Measurements from ENCODE around the gene CNTNAP2.

Gene CNTNAP2

DNA sequence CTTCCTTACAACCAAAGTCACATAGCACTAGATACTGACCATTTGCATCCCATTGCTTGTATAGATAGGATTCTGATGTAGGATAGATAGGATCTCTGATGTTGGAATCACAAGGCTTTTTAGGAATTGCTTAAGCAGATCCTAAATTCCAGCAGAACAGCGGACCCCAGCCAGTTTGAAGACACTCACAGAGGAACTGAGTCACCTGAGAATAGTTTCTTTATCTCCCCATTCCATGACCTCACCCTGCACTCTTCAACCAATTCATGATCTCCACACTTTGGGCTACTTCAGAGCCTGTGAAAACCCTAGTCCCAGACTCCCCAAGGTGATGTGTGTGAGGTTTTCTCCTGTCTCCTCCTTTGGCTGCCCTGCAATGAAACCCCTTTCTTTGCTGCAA is 179.4 kb downstream of the CNTNAP2 start:
- no peak for DNase-seq (ENCODE audit: low spot score)

DNA sequence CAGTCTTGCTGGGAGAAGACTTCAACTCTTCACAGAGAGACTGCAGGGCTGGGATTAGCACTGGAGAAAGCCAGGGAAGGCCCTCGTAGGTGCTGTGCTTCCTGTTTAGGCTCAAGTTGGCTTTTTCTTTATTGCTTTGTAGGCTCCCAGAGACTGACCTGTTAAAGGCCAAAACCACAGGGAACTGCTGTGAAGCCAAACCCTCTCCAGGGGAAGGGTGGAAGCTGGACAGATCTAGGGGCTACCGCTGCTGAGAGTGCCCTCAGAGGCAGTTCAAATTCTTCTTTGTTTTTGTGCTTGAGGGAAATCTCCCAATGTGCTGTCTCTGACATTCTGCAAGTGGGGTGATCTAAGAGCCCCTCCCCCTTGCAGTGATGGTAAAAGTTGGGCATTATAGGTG is 198.4 kb downstream of the CNTNAP2 start:
- no peak for DNase-seq (ENCODE audit: low spot score)

DNA sequence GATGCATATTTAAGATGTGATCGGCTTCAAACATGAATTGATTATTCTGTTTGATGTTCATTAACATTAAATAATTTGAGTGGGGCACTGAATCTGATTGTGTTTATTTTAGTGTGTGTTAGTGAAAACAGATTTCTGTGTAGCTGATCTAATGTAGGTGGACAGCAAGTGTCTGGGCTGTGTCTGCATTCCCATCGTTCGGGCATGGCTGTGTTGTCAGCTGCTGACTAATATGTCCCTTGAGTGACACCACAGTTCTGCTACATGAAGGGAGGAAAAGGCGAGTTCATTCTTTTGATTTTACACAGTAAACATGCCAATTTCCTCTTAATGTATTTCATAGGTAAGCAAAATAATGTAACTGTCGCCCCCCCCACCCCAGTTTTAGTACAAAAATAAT is 203.0 kb downstream of the CNTNAP2 start:
- DNase-seq (ENCODE audit: low spot score), result no peak

DNA sequence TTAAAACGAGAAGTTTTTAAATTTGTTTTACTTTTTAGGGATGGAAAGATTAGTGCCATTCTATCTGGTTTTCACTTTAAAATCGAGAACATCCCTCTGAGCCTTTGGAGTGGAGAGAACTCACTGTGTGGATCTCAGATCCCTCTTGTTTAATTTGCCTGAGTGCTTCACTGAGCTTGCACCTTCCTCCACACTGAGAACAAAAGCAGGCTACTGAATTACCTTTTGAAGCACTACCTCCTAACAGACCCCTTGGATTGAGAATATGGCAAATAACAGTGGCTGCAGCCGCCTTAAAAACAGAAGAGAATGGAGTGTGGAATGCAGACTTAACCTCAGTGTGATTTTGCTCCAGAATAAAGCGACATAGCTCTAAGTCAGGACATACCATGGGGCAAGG is 204.7 kb downstream of the CNTNAP2 start:
- DNase-seq (ENCODE audit: low spot score), result no peak

DNA sequence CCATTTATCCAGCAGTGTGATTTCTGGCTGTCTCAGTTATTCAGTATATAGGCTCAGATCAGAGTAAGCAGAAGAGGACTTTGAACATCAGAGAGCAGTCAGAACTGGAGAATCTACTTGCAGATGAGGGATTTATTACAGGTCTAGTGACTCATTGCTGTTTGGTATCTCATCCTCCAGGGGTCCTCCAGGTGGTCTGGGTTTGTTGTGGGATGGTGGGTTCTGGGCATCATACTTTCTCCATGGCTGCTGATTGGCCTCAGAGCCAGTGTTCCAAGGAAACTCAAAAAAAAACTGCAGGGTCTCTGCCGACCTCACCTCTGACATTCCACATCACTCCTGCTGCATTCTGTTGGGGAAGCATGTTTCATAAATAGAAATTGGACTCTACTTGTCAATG is 214.8 kb downstream of the CNTNAP2 start:
- no peak for DNase-seq (ENCODE audit: low spot score)

DNA sequence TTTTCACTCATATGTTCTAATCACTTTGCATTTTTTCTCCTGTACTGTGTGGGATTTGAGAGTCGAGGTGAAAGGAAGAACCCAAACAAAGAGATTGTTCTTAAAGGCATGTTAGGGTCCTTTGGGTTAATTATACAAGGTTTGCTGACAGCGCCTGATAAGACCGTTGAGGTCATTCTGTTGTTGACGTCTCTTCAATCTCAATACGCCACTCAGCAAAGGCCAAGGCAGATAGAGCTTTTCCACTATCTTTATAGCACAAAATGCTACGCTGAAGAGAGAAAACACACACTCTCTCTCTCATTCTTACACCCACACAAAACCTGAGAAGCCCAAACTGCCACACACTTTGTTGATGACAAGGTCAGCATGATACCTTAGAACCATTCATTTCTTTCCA is 228.7 kb downstream of the CNTNAP2 start:
- no peak for DNase-seq (ENCODE audit: low spot score)

DNA sequence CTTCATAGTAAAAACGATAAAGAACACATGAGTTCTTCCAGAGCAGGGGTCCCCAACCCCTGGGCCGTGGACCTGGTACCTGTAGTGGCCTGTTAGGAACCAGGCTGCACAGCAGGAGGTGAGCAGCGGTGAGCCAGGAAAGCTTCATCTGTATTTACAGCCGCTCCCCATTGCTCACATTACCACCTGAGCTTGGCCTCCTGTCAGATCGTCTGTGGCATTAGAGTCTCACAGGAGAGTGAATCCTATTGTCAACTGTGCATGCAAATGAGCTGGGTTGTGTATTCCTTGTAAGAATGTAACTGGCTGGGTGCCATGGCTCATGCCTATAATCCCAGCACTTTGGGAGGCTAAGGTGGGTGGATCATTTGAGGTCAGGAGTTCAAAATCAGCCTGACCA is 229.5 kb downstream of the CNTNAP2 start:
- no peak for DNase-seq (ENCODE audit: low spot score)

DNA sequence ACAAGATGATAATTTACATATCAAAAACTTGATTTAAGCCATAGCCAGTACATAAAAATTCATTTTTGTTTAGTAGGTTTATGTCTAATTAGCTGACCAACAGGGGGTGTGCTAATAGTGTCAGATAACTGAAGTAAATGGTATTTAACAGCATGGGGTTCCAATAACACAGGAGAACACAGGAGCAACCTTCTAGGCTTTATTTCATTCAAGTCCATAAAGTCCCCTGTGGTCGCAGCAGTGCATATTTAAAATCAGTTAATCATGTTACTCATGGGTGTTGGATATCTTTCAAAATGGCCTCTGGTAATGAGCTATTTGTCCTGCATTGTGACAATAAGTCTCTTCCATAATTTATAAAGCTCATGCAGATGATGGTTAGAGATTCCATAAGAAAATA is 238.6 kb downstream of the CNTNAP2 start:
- no peak for DNase-seq (ENCODE audit: low spot score)

DNA sequence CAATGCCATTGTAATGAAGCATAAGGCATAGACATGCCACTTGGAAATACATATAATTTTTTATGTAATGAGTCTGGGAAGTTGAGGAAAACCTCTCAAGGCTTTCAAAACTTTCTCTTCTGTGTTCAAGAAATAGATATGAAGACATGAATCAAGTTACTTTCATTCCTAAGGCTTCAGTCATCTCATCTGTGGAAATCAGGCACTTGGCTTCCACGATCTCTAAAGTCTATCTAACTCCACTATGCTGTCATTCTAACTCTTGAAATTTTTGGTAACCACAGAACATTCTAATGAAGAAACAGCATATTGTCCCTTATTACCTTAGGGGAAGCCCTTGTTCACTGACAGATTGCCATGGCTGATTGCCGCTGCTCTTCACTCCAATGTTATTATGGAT is 242.6 kb downstream of the CNTNAP2 start:
- DNase-seq (ENCODE audit: low spot score), result no peak

DNA sequence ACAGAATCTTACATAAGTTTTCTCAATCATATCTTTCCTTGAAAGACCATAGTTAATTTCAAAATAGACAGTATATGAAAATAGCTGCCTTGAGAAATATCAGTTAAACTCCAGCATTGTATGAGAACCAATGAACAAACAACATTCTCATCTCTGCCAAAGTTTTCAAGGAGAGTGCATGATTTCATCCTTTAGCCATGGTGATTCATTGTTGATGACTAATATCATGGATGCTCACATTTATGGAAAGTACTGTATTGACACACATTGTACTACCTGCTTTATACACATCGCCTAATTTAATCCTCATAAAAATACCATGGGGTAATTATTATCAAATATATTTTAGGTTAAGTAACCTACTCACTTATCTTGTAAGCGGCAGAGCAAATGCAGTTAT is 250.3 kb downstream of the CNTNAP2 start:
- no peak for DNase-seq (ENCODE audit: low spot score)

DNA sequence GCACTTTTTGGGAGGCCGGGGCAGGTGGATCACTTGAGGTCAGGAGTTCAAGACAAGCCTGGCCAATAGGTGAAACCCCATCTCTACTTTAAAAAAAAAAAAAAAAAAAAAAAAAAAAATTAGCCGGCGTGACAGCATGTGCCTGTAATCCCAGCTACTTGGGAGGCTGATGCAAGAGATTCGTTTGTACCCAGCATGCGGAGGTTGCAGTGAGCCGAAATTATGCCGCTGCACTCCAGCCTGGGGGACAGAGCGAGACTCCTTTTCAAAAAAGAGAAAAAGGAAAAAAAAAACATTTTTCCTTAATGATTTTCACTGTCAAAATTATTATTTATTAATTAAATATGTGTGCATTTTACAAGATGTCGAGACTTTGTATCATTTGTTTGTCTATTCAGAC is 253.6 kb downstream of the CNTNAP2 start:
- DNase-seq (ENCODE audit: low spot score), result no peak

DNA sequence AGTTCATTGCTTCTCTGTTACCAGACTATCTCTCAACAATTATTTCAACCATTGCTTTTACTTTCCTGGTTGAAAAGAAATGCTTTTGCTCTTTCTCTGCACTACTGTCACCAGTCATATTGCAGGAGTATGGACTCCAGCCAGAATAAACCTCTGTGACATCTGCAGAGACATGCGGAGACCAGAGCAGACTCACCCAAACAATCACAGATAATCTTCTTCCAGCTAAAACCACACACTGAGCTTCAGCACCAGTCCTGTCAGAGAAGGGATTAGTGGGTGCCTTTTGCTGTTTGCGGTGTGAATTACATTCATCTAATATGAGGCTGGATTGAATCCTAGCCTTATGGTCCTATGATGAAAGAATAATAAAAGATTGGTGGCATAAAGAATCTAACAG is 258.6 kb downstream of the CNTNAP2 start:
- no peak for DNase-seq (ENCODE audit: low spot score)

DNA sequence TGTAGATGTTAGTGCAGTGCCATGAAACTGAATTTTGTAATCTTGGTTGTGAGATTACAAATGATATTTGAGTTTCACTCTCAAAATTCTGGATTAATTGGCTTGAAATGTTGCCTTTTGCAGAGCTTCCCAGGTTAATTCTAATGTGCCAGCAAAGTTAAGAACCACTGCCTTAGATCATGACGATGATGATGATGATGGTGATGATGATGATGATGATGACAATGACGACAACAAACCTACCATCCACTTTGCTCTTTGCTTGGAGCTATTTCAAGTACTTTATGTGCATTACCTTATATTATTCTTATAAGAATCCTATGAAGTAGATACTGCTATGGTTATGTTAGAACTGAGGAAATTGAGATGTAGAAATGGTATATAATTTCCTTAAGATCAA is 261.6 kb downstream of the CNTNAP2 start:
- no peak for DNase-seq (ENCODE audit: low spot score)

DNA sequence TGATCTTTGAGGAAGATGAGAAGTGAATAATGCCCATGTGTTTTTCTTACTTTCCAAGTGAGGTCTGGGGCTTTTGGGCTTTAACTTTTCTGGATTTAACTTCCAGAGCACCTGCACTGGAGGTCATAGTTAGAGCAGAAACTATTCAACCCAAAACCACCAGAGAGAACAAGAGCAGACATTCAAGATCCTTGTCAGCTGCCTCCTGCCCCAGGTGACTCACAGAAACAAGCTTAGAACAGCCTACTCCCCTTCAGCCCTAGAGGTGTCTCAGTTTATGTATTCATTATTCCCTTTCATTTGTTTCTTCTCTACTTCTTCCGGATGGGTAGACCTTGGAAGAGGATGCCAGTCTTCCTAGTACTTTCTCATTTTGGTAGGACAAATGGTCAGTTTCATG is 270.5 kb downstream of the CNTNAP2 start:
- no peak for DNase-seq (ENCODE audit: low spot score)

DNA sequence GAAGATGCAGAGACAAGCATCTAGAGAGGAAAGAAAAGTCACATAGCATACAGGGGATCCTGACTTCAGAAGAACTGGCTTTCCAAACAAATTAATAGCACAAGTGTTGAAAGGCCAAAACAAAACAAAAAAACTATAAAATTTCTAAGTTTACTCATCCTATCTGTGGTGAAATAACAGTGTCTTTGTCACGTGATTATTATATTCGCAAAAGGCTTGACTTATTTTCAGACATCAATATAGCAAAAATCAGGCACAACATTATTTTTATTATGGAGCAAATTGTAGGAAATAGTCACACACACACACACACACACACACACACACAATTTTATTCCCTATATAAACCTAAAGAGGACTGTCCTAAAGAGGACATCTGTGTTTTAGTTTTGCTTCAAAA is 272.3 kb downstream of the CNTNAP2 start:
- DNase-seq (ENCODE audit: low spot score), result no peak

DNA sequence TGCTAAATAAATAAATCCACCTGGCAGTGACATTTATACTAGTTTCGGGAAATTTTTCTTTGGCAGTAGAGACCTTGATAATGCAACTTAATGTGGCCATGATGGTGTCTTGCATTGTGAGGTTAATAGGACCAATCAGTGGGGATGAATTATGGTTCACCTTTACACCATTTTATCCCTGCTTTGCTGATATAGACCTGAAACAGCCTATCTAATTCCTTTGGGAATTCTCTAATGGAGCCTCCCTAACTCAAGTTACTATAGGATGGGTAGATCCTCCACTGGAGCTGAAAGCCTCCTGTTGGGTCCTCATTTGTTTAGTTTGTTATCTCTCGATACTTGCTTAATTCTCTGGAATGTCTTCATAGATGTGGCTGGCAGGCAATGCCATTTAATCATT is 276.7 kb downstream of the CNTNAP2 start:
- no peak for DNase-seq (ENCODE audit: low spot score)

DNA sequence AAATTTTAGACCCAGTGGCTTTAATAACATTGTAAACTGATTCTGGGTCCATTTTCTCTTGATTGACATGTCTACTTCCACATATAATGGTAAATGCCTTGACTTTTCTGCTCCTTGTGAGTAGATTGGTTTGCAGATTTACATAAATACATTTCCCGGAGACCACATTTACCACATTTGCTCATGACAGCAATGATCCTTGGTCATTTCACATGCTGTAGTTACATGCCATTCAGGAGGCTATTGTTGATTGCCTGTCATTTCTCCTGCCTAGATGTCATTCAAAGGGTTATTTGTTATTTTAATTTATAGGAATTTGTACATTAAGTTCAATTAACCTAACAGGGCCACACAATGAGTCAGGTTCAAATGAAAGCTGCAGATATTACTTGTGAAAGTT is 280.5 kb downstream of the CNTNAP2 start:
- DNase-seq (ENCODE audit: low spot score), result no peak

DNA sequence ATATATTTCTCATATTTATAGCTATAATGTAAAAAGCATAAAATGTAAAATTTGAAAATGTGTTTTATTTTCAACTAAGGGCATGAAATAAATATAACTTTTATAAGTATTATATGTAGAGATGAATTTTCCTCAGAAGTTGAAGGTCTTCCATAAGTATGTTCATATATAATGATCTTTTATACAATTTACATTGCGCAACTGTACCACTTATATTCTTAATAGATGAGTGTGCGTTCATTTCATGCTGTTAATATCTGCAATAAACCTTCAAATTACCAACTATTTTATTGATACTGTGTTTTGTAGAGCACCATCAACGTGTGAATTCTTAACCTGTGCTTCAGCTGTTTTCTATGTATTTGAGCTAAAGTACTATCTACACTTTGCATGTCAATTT is 285.3 kb downstream of the CNTNAP2 start:
- DNase-seq (ENCODE audit: low spot score), result no peak

DNA sequence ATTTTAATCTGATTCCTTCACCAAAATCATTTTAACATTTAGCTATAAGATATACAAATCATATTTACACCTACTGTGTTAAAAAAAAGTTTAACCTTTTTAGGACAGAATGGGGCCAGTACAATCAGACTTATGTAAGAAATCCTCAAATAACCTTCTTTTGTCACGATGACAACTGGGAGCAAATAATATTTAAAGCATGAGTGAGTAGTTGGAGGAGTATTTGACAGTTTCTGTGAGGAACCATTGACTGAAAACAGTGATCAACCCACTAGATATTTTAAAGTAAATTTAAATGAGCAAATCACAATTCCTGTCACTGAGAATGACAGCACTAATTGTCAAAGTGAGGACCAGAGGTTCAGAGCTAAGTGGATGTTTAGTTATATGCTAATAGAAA is 289.1 kb downstream of the CNTNAP2 start:
- no peak for DNase-seq (ENCODE audit: low spot score)

DNA sequence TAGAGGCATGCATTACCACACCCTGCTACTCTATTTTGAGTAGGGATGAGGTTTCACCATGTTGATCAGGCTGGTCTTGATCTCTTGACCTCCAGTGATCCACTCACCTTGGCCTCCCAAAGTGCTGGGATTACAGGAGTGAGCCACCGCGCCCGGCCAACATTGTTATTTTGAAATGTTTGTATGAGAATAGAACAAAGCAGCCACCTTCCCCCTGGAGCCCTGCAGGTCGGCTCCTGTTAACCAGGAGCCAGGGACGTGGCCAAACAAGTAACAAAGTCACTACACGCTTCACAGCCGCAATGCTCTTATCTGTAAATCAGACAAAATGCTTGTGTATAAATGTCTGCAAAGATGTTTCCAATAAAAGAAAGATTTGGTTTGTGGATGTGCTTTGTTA is 295.4 kb downstream of the CNTNAP2 start:
- no peak for DNase-seq (ENCODE audit: low spot score)

DNA sequence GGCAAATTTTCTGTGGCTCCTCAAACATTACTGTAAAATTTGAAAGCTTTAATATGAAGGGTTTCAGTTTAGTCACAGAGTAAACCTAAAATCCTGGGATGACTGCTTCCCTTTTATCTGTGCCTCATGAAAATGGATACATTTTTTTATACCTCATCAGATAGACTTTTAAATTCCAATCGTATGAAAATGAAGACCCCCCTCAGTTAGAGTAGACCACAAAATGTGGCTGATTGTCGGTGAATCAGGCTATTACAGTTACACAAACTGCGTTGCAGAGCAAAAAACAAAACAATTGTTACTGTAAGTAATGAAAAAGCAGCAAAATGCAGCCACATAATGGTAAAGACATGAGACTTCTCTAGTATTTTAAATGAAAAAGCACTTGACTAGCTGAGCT is 296.2 kb downstream of the CNTNAP2 start:
- DNase-seq (ENCODE audit: low spot score), result no peak

DNA sequence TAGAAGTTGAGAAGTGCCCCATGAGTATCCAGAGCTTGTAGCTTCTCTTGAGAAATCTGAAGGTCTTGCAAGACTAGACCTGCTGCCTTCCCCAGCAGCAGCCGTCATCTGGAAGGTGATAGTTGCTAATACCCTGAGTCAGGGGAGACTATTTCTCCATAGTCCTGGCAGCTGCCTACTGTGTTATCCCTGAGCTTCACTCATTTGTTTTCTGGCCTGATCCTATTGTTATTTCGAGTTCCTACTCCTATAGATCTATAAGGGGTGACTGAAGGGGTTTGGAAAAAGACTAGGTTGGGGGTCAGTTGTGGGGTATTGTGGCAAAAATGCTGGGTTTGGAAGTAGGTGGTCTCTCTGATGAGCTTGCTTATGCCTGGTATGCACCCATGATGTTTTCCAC is 297.8 kb downstream of the CNTNAP2 start:
- DNase-seq (ENCODE audit: low spot score), result no peak

DNA sequence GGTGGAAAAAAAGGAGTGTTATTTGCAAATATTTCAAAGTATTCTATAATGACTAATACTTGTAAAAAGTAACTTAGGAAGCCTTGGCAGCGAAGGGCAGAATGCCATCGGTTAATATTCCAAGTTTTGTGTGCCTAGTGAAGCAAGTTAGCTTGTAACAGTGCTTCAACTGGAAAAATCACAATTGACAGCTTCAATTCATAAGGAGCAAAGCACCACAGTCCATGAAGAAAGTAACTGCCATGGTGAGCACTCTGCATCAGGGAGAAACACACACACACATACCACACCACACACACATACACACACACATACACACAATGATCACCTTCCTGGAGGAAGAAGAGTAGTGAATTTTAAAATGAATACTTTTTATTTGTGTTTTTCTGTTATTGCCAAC is 298.3 kb downstream of the CNTNAP2 start:
- no peak for DNase-seq (ENCODE audit: low spot score)

DNA sequence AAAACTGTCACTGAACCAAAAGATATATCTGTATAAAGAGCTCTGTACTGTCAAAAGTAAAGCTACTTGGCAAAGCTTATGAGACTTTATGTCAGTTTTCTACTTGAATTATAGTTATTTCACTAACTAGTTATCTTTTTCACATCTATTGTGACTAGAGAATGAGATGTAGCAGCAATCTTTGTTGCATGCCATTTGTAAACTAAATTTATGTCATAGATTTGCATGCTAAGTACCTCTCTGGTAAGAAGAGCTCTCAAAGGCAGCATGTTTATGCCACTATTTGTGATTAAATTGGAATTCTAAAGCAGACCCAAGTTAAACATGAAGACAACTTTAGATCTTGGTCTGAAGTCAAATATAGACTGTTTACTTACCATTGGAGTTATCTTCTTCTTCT is 300.6 kb downstream of the CNTNAP2 start:
- DNase-seq (ENCODE audit: low spot score), result no peak

DNA sequence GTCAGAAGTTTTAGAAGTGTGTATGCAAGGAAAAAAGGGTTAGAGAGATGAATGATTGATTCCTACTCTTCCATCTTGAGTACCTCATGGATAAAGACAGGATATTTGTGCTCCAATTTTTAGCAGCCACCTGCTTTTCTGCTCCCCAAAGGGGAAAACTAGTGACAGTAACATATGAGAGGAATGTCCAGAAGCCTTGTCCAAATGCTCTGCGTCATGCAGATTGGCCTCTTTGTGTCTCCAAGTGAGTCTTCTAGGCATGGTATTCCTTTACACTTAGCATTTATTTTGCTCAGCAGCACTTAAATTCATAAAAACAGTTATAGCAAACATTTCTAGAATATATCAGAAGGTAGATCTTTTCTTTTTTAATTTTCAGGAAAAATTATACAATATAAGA is 306.8 kb downstream of the CNTNAP2 start:
- no peak for DNase-seq (ENCODE audit: low spot score)

DNA sequence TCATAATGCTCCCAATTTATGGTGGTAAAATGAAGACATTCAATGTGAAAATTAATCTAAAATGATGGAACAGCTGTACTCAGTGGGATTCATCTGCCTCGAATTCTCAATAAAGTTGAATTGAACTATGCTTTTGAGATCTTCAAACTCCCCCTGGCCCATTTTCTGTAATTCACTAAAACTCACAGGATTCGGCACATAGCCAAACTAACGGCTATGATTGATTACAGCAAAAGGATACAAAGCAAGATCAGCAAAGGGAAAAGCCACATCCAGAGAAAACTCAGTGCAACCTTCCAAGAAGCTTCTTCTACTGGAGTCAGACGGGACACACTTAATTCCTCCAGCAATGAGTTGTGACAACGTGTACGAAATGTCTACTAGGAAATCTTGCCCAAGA is 307.5 kb downstream of the CNTNAP2 start:
- no peak for DNase-seq (ENCODE audit: low spot score)

Measured in AG08396 (cell line).